CD4-positive, CD25-positive, alpha-beta regulatory T cell (primary cell): ENCODE results near the gene RAX2. TPM values are rescaled to one million over a fixed set of nuclear protein-coding genes. Genes with fewer than 3 reads are reported as not detected.

ENCODE experiments used
- ATAC-seq, 2 donors: fragments of 150-1000 bp; cut with Tn5 transposase; one replicate each; pipeline ENCODE4 v1.10.0; 2021; ENCODE audit warnings: low read depth in 2 of 2, moderate number of reproducible peaks in 2 of 2, moderate library complexity in 1 of 2
- DNase-seq, 3 donors: peaks; one replicate each; pipeline versions ENCODE4 v3.0.0 to v3.0.0-alpha.2; 2012 to 2022; ENCODE audit warnings: mixed read lengths in 1 of 3
- H3K27ac ChIP-seq: one replicate; pipeline ENCODE4 v1.7.0; 2013; ENCODE audit warnings: mild to moderate bottlenecking, low read length; ENCODE audit not compliant: insufficient read depth, poor library complexity, severe bottlenecking
- H3K27me3 ChIP-seq: one replicate; pipeline ENCODE4 v1.7.0; 2013; ENCODE audit warnings: low read length; ENCODE audit not compliant: control insufficient read depth, insufficient read depth
- H3K36me3 ChIP-seq: one replicate; pipeline ENCODE4 v1.7.0; 2013; ENCODE audit warnings: mild to moderate bottlenecking, low read length, moderate library complexity; ENCODE audit not compliant: control insufficient read depth, insufficient read depth
- H3K4me1 ChIP-seq: 2 replicates; pipeline ENCODE4 v1.7.0; 2013; ENCODE audit warnings: mild to moderate bottlenecking, low read length; ENCODE audit not compliant: insufficient read depth, control insufficient read depth, poor library complexity, severe bottlenecking
- H3K4me3 ChIP-seq: one replicate; pipeline ENCODE4 v1.7.0; 2013; ENCODE audit warnings: low read depth, mild to moderate bottlenecking, low read length, moderate library complexity
- H3K9me3 ChIP-seq, 2 experiments: 1 replicate in 1 of 2; 2 replicates in 1 of 2; pipeline ENCODE4 v1.7.0; 2013; ENCODE audit warnings: low read length in 2 of 2, mild to moderate bottlenecking in 1 of 2, moderate library complexity in 1 of 2; ENCODE audit not compliant: control insufficient read depth in 2 of 2
- H3K27ac Mint-ChIP-seq, 3 donors: one replicate each; pipeline ENCODE4 v1.8.0; 2020 to 2022; ENCODE audit warnings: mild to moderate bottlenecking in 3 of 3, mixed read lengths in 3 of 3, moderate library complexity in 2 of 3
- H3K27me3 Mint-ChIP-seq: one replicate; pipeline ENCODE4 v1.8.0; 2022; ENCODE audit warnings: mild to moderate bottlenecking, mixed read lengths
- H3K36me3 Mint-ChIP-seq: one replicate; pipeline ENCODE4 v1.8.0; 2020; ENCODE audit warnings: mixed read lengths
- H3K4me1 Mint-ChIP-seq, 4 donors: one replicate each; pipeline ENCODE4 v1.8.0; 2020 to 2022; ENCODE audit warnings: mixed read lengths in 4 of 4, mild to moderate bottlenecking in 1 of 4
- H3K4me3 Mint-ChIP-seq, 4 donors: one replicate each; pipeline ENCODE4 v1.8.0; 2020 to 2022; ENCODE audit warnings: mild to moderate bottlenecking in 4 of 4, mixed read lengths in 4 of 4, moderate library complexity in 3 of 4
- H3K9me3 Mint-ChIP-seq, 7 donors: one replicate each; pipeline ENCODE4 v1.8.0; 2020 to 2022; ENCODE audit warnings: mixed read lengths in 7 of 7, mild to moderate bottlenecking in 3 of 7, moderate library complexity in 2 of 7
- polyA plus RNA-seq, 4 donors: library from polyadenylated mRNA; unstranded; fragments of 300-500 nt; fragmentation: Illumina TruSeq; gene quantifications; one replicate each; pipeline ENCODE4 v1.2.3, GENCODE V29; 2021
- total RNA-seq: library from RNA; stranded (reverse); gene quantifications from one replicate; pipeline ENCODE4 v1.2.3, GENCODE V29; 2022

RAX2 gene
- total and polyA plus RNA-seq, 5 donors from 2014 or later: 0.08 to 0.09 TPM; not detected in 3

DNA sequence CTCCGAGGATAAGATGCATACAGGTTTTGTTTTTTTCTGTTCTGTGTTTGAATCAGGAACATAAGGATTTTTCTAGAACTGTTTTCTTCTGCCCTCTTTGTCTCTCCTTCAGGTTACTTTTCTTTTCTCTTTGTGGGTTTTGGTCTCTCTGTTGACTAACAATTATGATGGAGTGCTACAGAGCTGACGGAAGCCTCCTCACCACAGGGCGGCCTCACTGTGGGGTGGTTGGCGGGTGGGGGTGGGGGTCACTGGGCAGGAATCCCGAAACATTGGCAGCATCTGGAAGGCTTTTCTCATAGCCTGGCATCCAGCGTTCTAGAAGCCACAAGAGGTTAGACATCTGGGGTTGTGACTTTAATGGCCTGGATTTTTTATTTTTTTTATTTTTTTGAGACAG is 26.1 kb upstream of the RAX2 start:
- Mint-ChIP-seq H3K4me3 (peak overlapping the region in 1 of 4 donors; percentile 11), H3K4me1 (peaks cover 0 to 18% (median 0%) of the 10 kb centered on the region in 4 donors), H3K9me3 (peaks cover 0 to 7% (median 2%) of the 10 kb centered on the region in 7 donors), H3K27ac (no peak overlapping the region), H3K27me3 (no peaks in the 10 kb centered on the region), H3K36me3 (peaks cover 4% of the 10 kb centered on the region)
- Histone ChIP-seq H3K27me3 (no peaks in the 10 kb centered on the region), H3K9me3 (peaks cover 7 to 9% of the 10 kb centered on the region in 2 experiments), H3K4me1 (peaks cover 11% of the 10 kb centered on the region), H3K27ac (no peak overlapping the region), H3K36me3 (no peaks in the 10 kb centered on the region), H3K4me3 (no peak overlapping the region)
- ATAC-seq (no peak), DNase-seq (no peak)

DNA sequence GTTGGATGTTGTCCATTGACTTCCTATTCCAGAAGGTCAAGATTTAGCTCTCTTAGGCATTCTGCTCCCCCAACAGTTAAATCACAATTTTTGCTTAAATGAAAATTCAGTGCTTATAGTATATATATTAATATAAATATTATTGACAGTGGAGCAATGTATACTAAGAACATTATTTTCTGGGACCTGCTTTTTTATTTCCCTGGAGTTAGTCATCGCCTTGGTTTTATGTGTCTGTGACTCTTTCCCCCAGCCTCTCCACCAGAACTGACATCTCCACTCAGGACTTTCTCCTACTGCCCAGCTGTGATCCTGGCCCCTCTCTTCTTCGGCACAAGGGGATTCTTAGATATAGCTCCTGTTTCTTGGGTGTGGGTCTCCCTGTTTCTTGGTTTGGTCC is 24.3 kb upstream of the RAX2 start:
- peaks cover 4% of the 10 kb centered on the region for H3K4me1 ChIP-seq
- H3K9me3 Mint-ChIP-seq: peaks cover 0 to 7% (median 4%) of the 10 kb centered on the region in 7 donors
- ATAC-seq: no peak

DNA sequence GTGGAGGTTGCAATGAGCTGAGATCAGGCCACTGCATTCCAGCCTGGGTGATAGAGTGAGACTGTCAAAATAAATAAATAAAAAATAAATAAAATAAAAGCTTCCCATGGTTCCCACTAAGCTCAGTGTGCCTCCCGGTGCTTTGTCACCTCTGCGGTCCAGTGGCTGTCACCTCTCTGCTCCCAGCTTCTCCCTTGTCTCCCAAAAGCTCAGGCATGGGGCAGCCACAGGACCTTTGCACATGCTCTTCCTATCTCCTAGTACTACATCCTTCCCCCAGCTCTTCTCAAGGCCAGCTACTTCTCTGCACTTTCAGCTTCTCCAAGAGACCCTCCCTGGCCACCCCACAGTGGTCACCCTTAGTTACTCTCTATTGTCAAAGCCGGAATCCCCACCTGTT is 21.8 kb upstream of the RAX2 start:
- H3K36me3 Mint-ChIP-seq: peaks cover 8% of the 10 kb centered on the region
- no peak for DNase-seq
- H3K4me3 ChIP-seq: no peak overlapping the region
- H3K27me3 ChIP-seq: no peaks in the 10 kb centered on the region
- H3K4me3 Mint-ChIP-seq: no peak overlapping the region
- H3K27ac Mint-ChIP-seq: no peak overlapping the region
- peaks cover 9 to 14% of the 10 kb centered on the region in 2 experiments for H3K9me3 ChIP-seq
- no peaks in the 10 kb centered on the region for H3K36me3 ChIP-seq
- peaks cover 0 to 9% (median 4%) of the 10 kb centered on the region in 7 donors for H3K9me3 Mint-ChIP-seq
- no peak for ATAC-seq
- peaks cover 0 to 7% (median 2%) of the 10 kb centered on the region in 4 donors for H3K4me1 Mint-ChIP-seq
- H3K4me1 ChIP-seq: no peaks in the 10 kb centered on the region
- H3K27ac ChIP-seq: no peak overlapping the region
- peaks cover 14% of the 10 kb centered on the region for H3K27me3 Mint-ChIP-seq

More for the DNA sequence above, 24.3 kb upstream of the RAX2 start:
- DNase-seq: no peak
- no peaks in the 10 kb centered on the region for H3K27me3 ChIP-seq
- H3K36me3 ChIP-seq: no peaks in the 10 kb centered on the region
- Mint-ChIP-seq H3K27ac (no peak overlapping the region), H3K4me1 (peaks cover 0 to 12% (median 0%) of the 10 kb centered on the region in 4 donors), H3K4me3 (no peak overlapping the region), H3K27me3 (no peaks in the 10 kb centered on the region), H3K36me3 (peaks cover 4% of the 10 kb centered on the region)
- no peak overlapping the region for H3K4me3 ChIP-seq
- peaks cover 7 to 9% of the 10 kb centered on the region in 2 experiments for H3K9me3 ChIP-seq
- no peak overlapping the region for H3K27ac ChIP-seq

GRCh38 chr19:3792114-3792513 is 20.1 kb upstream of the RAX2 start:
- Histone ChIP-seq H3K9me3 (peaks cover 9 to 14% of the 10 kb centered on the region in 2 experiments), H3K27me3 (no peaks in the 10 kb centered on the region), H3K4me1 (no peaks in the 10 kb centered on the region), H3K36me3 (no peaks in the 10 kb centered on the region), H3K4me3 (no peak overlapping the region), H3K27ac (no peak overlapping the region)
- no peak overlapping the region for H3K4me3 Mint-ChIP-seq
- DNase-seq: no peak
- no peak overlapping the region for H3K27ac Mint-ChIP-seq
- H3K27me3 Mint-ChIP-seq: peaks cover 16% of the 10 kb centered on the region
- ATAC-seq: no peak
- peaks cover 8% of the 10 kb centered on the region for H3K36me3 Mint-ChIP-seq
- H3K9me3 Mint-ChIP-seq: peaks cover 0 to 6% (median 4%) of the 10 kb centered on the region in 7 donors
- H3K4me1 Mint-ChIP-seq: peaks cover 0 to 7% (median 0%) of the 10 kb centered on the region in 4 donors

- DNase-seq: no peak
- Mint-ChIP-seq H3K4me1 (peaks cover 0 to 7% (median 2%) of the 10 kb centered on the region in 4 donors), H3K4me3 (no peak overlapping the region), H3K27me3 (peaks cover 23% of the 10 kb centered on the region), H3K9me3 (peaks cover 0 to 5% (median 0%) of the 10 kb centered on the region in 7 donors), H3K36me3 (peaks cover 4% of the 10 kb centered on the region), H3K27ac (no peak overlapping the region)
- Histone ChIP-seq H3K27me3 (no peaks in the 10 kb centered on the region), H3K4me1 (no peaks in the 10 kb centered on the region), H3K27ac (no peak overlapping the region), H3K36me3 (no peaks in the 10 kb centered on the region), H3K4me3 (no peak overlapping the region), H3K9me3 (peaks cover 0 to 7% of the 10 kb centered on the region in 2 experiments)
- no peak for ATAC-seq
These were observed 18.9 kb upstream of the RAX2 start for GRCh38 chr19:3790941-3791340.

DNA sequence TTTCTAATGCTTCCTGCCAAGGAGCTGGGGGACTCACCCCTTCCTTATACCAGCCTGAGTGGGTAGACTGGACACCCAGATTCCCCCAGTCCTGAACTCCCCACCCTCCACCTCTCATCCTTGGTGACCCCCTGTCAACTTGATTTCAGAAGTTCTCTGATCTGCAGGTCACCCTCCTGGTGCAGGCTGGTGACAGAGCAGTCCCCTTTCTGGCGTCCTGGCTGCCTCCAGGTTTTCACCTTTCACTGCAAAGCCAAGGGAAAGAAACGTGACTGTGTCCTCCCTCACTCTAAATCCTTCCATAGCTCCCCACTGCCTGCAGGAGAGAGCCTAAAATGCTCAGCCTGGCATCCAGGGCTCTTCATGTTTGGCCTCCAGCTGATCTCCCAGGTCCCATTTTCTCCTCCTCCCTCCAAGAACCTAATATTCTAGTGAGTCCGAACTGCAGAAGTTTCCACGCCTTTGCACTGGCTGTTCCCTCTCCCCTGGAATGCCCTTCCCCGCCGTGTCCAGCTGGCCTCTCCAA is 18.2 kb upstream of the RAX2 start:
- ATAC-seq: no peak
- Mint-ChIP-seq H3K27me3 (peaks cover 23% of the 10 kb centered on the region), H3K4me3 (peak overlapping the region in 1 of 4 donors; percentile 66), H3K27ac (no peak overlapping the region), H3K4me1 (peaks cover 0 to 7% (median 4%) of the 10 kb centered on the region in 4 donors), H3K36me3 (peaks cover 4% of the 10 kb centered on the region), H3K9me3 (peaks cover 0 to 5% (median 0%) of the 10 kb centered on the region in 7 donors)
- DNase-seq: no peak
- Histone ChIP-seq H3K27me3 (no peaks in the 10 kb centered on the region), H3K27ac (no peak overlapping the region), H3K36me3 (no peaks in the 10 kb centered on the region), H3K4me3 (no peak overlapping the region), H3K4me1 (peaks cover 4% of the 10 kb centered on the region), H3K9me3 (peaks cover 0 to 7% of the 10 kb centered on the region in 2 experiments)

- DNase-seq: no peak
- H3K36me3 Mint-ChIP-seq: peaks cover 4% of the 10 kb centered on the region
These were observed 17.2 kb upstream of the RAX2 start for GRCh38 chr19:3788996-3789778.

More at GRCh38 chr19:3788996-3789778, 17.2 kb upstream of the RAX2 start:
- peaks cover 0 to 2% (median 0%) of the 10 kb centered on the region in 7 donors for H3K9me3 Mint-ChIP-seq
- no peak overlapping the region for H3K27ac Mint-ChIP-seq
- Histone ChIP-seq H3K9me3 (peaks cover 0 to 7% of the 10 kb centered on the region in 2 experiments), H3K36me3 (no peaks in the 10 kb centered on the region), H3K4me3 (no peak overlapping the region), H3K27me3 (no peaks in the 10 kb centered on the region), H3K4me1 (peaks cover 7% of the 10 kb centered on the region), H3K27ac (no peak overlapping the region)
- peaks cover 0 to 12% (median 4%) of the 10 kb centered on the region in 4 donors for H3K4me1 Mint-ChIP-seq
- no peak for ATAC-seq
- peak overlapping the region in 1 of 4 donors; percentile 73 for H3K4me3 Mint-ChIP-seq
- peaks cover 28% of the 10 kb centered on the region for H3K27me3 Mint-ChIP-seq
